ENCODE data around the gene CLEC18B.
"Not testable (repeated sequence)": the region's sequence is repeated elsewhere in the genome, so short reads cannot be mapped to it uniquely, and the experiment has no call there.

The CLEC18B gene

GRCh38 chr16:74420612-74421481, at the start of gene CLEC18B:
Gene CLEC18B (minus strand): TSS chr16:74421478. CDS start chr16:74421270, 208 bp downstream.
- DNase-seq (ENCODE audit: low read depth): not testable (repeated sequence)

GRCh38 chr16:74469946-74470478, 48.7 kb upstream of the CLEC18B start:
- DNase-seq (ENCODE audit: low read depth): no peak

GRCh38 chr16:74468807-74469525, 47.7 kb upstream of the CLEC18B start:
- no peak for DNase-seq (ENCODE audit: low read depth)

- DNase-seq (ENCODE audit: low read depth): no peak
Observed at GRCh38 chr16:74466872-74467271, 45.6 kb upstream of the CLEC18B start.

GRCh38 chr16:74465851-74466685, 44.8 kb upstream of the CLEC18B start:
- DNase-seq (ENCODE audit: low read depth): no peak

GRCh38 chr16:74465281-74465680, 44.0 kb upstream of the CLEC18B start:
- DNase-seq (ENCODE audit: low read depth): no peak

GRCh38 chr16:74463888-74464287, 42.6 kb upstream of the CLEC18B start:
- DNase-seq (ENCODE audit: low read depth): no peak

- DNase-seq (ENCODE audit: low read depth): no peak
Observed at GRCh38 chr16:74462361-74462760, 41.1 kb upstream of the CLEC18B start.

GRCh38 chr16:74461826-74462225, 40.5 kb upstream of the CLEC18B start:
- DNase-seq (ENCODE audit: low read depth): no peak

GRCh38 chr16:74460542-74460941, 39.3 kb upstream of the CLEC18B start:
- DNase-seq (ENCODE audit: low read depth): no peak

- DNase-seq (ENCODE audit: low read depth): no peak
Observed at GRCh38 chr16:74456290-74456625, 35.0 kb upstream of the CLEC18B start.

- DNase-seq (ENCODE audit: low read depth): no peak
Observed at GRCh38 chr16:74455619-74456289, 34.5 kb upstream of the CLEC18B start.

GRCh38 chr16:74455213-74455612, 33.9 kb upstream of the CLEC18B start:
- DNase-seq (ENCODE audit: low read depth): no peak

- no peak for DNase-seq (ENCODE audit: low read depth)
Observed at GRCh38 chr16:74451951-74452758, 30.9 kb upstream of the CLEC18B start.

GRCh38 chr16:74450967-74451760, 29.9 kb upstream of the CLEC18B start:
- DNase-seq (ENCODE audit: low read depth): no peak

- no peak for DNase-seq (ENCODE audit: low read depth)
Observed at GRCh38 chr16:74450236-74450635, 29.0 kb upstream of the CLEC18B start.

GRCh38 chr16:74449470-74449869, 28.2 kb upstream of the CLEC18B start:
- no peak for DNase-seq (ENCODE audit: low read depth)

- no peak for DNase-seq (ENCODE audit: low read depth)
Observed at GRCh38 chr16:74448990-74449389, 27.7 kb upstream of the CLEC18B start.

- DNase-seq (ENCODE audit: low read depth): no peak
Observed at GRCh38 chr16:74447578-74447977, 26.3 kb upstream of the CLEC18B start.

GRCh38 chr16:74446866-74447265, 25.6 kb upstream of the CLEC18B start:
- DNase-seq (ENCODE audit: low read depth): no peak

All from activated T-helper 1 cell treated with Interleukin-2 at 50 U/mL for 16 hours (primary cell).